PC-9 (cell line): ENCODE data around the gene TBX15. TPM values are rescaled to one million over a fixed set of nuclear protein-coding genes. Genes with fewer than 3 reads are reported as not detected.

Source experiments
- BruUV-seq: library from RNA; stranded (reverse); fragments of 400-500 nt; replicated peaks from 2 replicates; lab custom pipeline; 2021; lab: Mats Ljungman, UMichigan
- CTCF ChIA-PET: fragments of 300-600 bp; sonication (Branson Sonifier 250); formaldehyde crosslinking; loops from one replicate; lab custom pipeline; 2022; ENCODE audit warnings: antibody characterized with exemption; lab: Charles Lee
- POLR2A ChIA-PET: fragments of 300-600 bp; sonication (Branson Sonifier 250); formaldehyde crosslinking; loops from one replicate; lab custom pipeline; 2022; ENCODE audit warnings: antibody characterized with exemption; ENCODE audit not compliant: unreplicated experiment; lab: Charles Lee
- DNase-seq, 2 experiments: peaks; one replicate each; pipeline versions ENCODE4 v3.0.0 to v3.0.0-alpha.2; 2015 to 2022; ENCODE audit warnings: mixed read lengths in 1 of 2
- H2AFZ ChIP-seq: fragments of 200-600 bp; sonication (generic); 2 replicates; pipeline ENCODE4 v1.8.1; 2017; ENCODE audit warnings: antibody characterized with exemption
- H3F3A ChIP-seq: fragments of 200-600 bp; sonication (generic); 2 replicates; pipeline ENCODE4 v1.8.1; 2017; ENCODE audit warnings: antibody characterized with exemption, mild to moderate bottlenecking, low read depth; ENCODE audit not compliant: insufficient read depth
- H3K27ac ChIP-seq: fragments of 200-600 bp; sonication (generic); 2 replicates; pipeline ENCODE4 v1.6.1; 2016; ENCODE audit warnings: mixed run types
- H3K27me3 ChIP-seq: fragments of 200-600 bp; sonication (generic); 2 replicates; pipeline ENCODE4 v1.6.1; 2016; ENCODE audit warnings: low read depth, mixed run types; ENCODE audit not compliant: insufficient read depth
- H3K36me3 ChIP-seq: fragments of 200-600 bp; sonication (generic); 2 replicates; pipeline ENCODE4 v1.6.1; 2016; ENCODE audit warnings: low read depth, mixed run types
- H3K4me1 ChIP-seq: fragments of 200-600 bp; sonication (generic); replicated peaks from 2 replicates; pipeline ENCODE4 v1.6.1; 2016; ENCODE audit warnings: mixed run types; ENCODE audit not compliant: insufficient read depth
- H3K4me2 ChIP-seq: fragments of 200-600 bp; sonication (generic); 2 replicates; pipeline ENCODE4 v1.6.1; 2017; ENCODE audit warnings: mixed run types
- H3K4me3 ChIP-seq: fragments of 200-600 bp; sonication (generic); 2 replicates; pipeline ENCODE4 v1.6.1; 2016; ENCODE audit warnings: mixed run types
- H3K79me2 ChIP-seq: fragments of 200-600 bp; sonication (generic); 2 replicates; pipeline ENCODE4 v1.6.1; 2017; ENCODE audit warnings: low read depth, mixed run types
- H3K9me2 ChIP-seq: fragments of 200-600 bp; sonication (generic); 2 replicates; pipeline ENCODE4 v1.8.1; 2017; ENCODE audit warnings: mild to moderate bottlenecking; ENCODE audit not compliant: insufficient read depth
- H3K9me3 ChIP-seq: fragments of 200-600 bp; sonication (generic); 2 replicates; pipeline ENCODE4 v1.8.1; 2016; ENCODE audit warnings: low read depth; ENCODE audit not compliant: insufficient read depth
- H4K20me1 ChIP-seq: fragments of 200-600 bp; sonication (generic); 2 replicates; pipeline ENCODE4 v1.8.1; 2017; ENCODE audit not compliant: insufficient read depth
- CTCF ChIP-seq: fragments of 200-600 bp; sonication (generic); conservative IDR thresholded peaks from 2 replicates; pipeline ENCODE4 v1.6.1; 2017; ENCODE audit warnings: mixed run types, antibody characterized with exemption, mild to moderate bottlenecking, moderate library complexity
- EZH2 ChIP-seq: fragments of 200-600 bp; sonication (generic); IDR thresholded peaks from 2 replicates; pipeline ENCODE4 v1.8.0; 2017; ENCODE audit warnings: antibody characterized with exemption, low read depth
- intact Hi-C: fragments of 100-400 bp; cut with micrococcal nuclease; formaldehyde crosslinking; loops from one replicate; pipeline ENCODE4 v1.10.0; 2022; ENCODE audit not compliant: unreplicated experiment
- total RNA-seq: library from RNA; stranded (reverse); gene quantifications from 2 replicates; pipeline ENCODE4 v1.2.3, GENCODE V29; 2021

The TBX15 gene
- total RNA-seq, 1 experiment from 2014 or later, result not detected

- Histone ChIP-seq H3K79me2 (no peaks in the 10 kb centered on the region), H3K27ac (no peak overlapping the region), H3F3A (no peaks in the 10 kb centered on the region), H3K9me2 (no peaks in the 10 kb centered on the region; the same call in 1 of the 2 replicates), H4K20me1 (no peaks in the 10 kb centered on the region), H3K36me3 (no peaks in the 10 kb centered on the region), H3K4me1 (no peaks in the 10 kb centered on the region), H3K4me3 (no peak overlapping the region), H3K27me3 (peaks cover 49% of the 10 kb centered on the region), H3K9me3 (no peaks in the 10 kb centered on the region), H3K4me2 (no peak overlapping the region), H2AFZ (no peak overlapping the region)
- ChIA-PET CTCF (no interaction called here), POLR2A (no interaction called here)
- TF ChIP-seq EZH2, result no peak
- TF ChIP-seq CTCF, result no peak
- DNase-seq, result peak in 1 of 2 experiments; percentile 34
- intact Hi-C loops, result no loop called here
- no TSS peak for BruUV-seq
Measured at GRCh38 chr1:118871582-118872171, 116.5 kb downstream of the TBX15 start.

- CTCF ChIA-PET, result no interaction called here
- H3K36me3 ChIP-seq, result no peaks in the 10 kb centered on the region
- intact Hi-C loops, result no loop called here
- H3K9me3 ChIP-seq, result no peaks in the 10 kb centered on the region
- no peak for TF ChIP-seq EZH2
- no peaks in the 10 kb centered on the region for H4K20me1 ChIP-seq
- H3K27ac ChIP-seq, result no peak overlapping the region
- no peaks in the 10 kb centered on the region for H3K79me2 ChIP-seq
- POLR2A ChIA-PET, result no interaction called here
- H3F3A ChIP-seq, result no peaks in the 10 kb centered on the region
- H3K4me1 ChIP-seq, result no peaks in the 10 kb centered on the region
- DNase-seq, result no peak
- H2AFZ ChIP-seq, result no peak overlapping the region
- H3K27me3 ChIP-seq, result peaks cover 51% of the 10 kb centered on the region
- no TSS peak for BruUV-seq
- no peak overlapping the region for H3K4me3 ChIP-seq
- H3K4me2 ChIP-seq, result no peak overlapping the region
- H3K9me2 ChIP-seq, result no peaks in the 10 kb centered on the region; the same call in 1 of the 2 replicates
Measured at GRCh38 chr1:118868387-118868786, 119.8 kb downstream of the TBX15 start.

- no TSS peak for BruUV-seq
- Histone ChIP-seq H3K9me2 (no peaks in the 10 kb centered on the region), H2AFZ (no peak overlapping the region), H3K27me3 (peaks cover 44% of the 10 kb centered on the region), H4K20me1 (no peaks in the 10 kb centered on the region), H3K79me2 (no peaks in the 10 kb centered on the region), H3K27ac (no peak overlapping the region), H3K9me3 (no peaks in the 10 kb centered on the region), H3K36me3 (no peaks in the 10 kb centered on the region), H3K4me3 (no peak overlapping the region), H3F3A (no peaks in the 10 kb centered on the region), H3K4me1 (no peaks in the 10 kb centered on the region), H3K4me2 (no peak overlapping the region)
- intact Hi-C loops, result no loop called here
- TF ChIP-seq EZH2 (no peak), CTCF (no peak)
- CTCF ChIA-PET, result no interaction called here
- POLR2A ChIA-PET, result no interaction called here
- no peak for DNase-seq
Measured at GRCh38 chr1:118866330-118866729, 121.8 kb downstream of the TBX15 start.

- no peak overlapping the region for H3K4me2 ChIP-seq
- H3K9me3 ChIP-seq, result no peaks in the 10 kb centered on the region
- H3K9me2 ChIP-seq, result no peaks in the 10 kb centered on the region
- no peak overlapping the region for H3K4me3 ChIP-seq
- no peaks in the 10 kb centered on the region for H3K36me3 ChIP-seq
- BruUV-seq, result no TSS peak
- no peak overlapping the region for H2AFZ ChIP-seq
- H4K20me1 ChIP-seq, result no peaks in the 10 kb centered on the region
- ChIA-PET CTCF (no interaction called here), POLR2A (no interaction called here)
- no peak for DNase-seq
- TF ChIP-seq CTCF (no peak), EZH2 (no peak)
- H3K4me1 ChIP-seq, result no peaks in the 10 kb centered on the region
- no peak overlapping the region for H3K27ac ChIP-seq
- intact Hi-C loops, result no loop called here
- peaks cover 19% of the 10 kb centered on the region; the same call in 1 of the 2 replicates for H3K27me3 ChIP-seq
- H3F3A ChIP-seq, result no peaks in the 10 kb centered on the region
- H3K79me2 ChIP-seq, result no peaks in the 10 kb centered on the region
Measured at GRCh38 chr1:118863688-118864087, 124.5 kb downstream of the TBX15 start.
